ENCODE data around the gene DDX20.

DDX20 gene

DNA sequence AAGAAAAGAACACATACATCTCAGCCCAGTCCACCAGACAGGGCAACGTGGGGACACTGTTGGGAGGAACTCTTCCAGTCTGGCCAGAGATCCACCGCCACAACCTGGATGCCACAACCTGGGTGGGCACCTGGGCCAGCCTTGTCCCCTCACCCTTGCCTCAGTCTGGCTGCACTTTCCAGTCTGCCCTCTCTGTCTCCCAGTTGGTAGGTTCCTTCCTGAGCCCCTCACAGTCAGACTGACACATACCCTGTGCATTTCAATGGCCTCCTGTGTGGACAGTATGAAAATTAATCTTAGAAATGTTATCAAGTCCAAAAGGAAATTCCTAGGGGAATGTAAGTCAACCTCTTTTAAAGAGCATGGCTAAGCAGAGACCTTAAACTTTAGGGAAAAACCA is 49.5 kb downstream of the DDX20 start:
- Histone ChIP-seq H3K27me3 (peaks cover 10% of the 10 kb centered on the region), H3K9me3 (no peaks in the 10 kb centered on the region), H3K4me1 (ENCODE audit: control insufficient read depth in 1 of 2, insufficient read depth in 1 of 2, low read depth in 1 of 2, low read length in 1 of 2) (no peaks in the 10 kb centered on the region), H3K36me3 (no peaks in the 10 kb centered on the region), H3K27ac (no peak overlapping the region), H3K4me3 (ENCODE audit: low read depth in 1 of 2, low read length in 1 of 2) (no peak overlapping the region)
- TF ChIP-seq, protein P1, sequence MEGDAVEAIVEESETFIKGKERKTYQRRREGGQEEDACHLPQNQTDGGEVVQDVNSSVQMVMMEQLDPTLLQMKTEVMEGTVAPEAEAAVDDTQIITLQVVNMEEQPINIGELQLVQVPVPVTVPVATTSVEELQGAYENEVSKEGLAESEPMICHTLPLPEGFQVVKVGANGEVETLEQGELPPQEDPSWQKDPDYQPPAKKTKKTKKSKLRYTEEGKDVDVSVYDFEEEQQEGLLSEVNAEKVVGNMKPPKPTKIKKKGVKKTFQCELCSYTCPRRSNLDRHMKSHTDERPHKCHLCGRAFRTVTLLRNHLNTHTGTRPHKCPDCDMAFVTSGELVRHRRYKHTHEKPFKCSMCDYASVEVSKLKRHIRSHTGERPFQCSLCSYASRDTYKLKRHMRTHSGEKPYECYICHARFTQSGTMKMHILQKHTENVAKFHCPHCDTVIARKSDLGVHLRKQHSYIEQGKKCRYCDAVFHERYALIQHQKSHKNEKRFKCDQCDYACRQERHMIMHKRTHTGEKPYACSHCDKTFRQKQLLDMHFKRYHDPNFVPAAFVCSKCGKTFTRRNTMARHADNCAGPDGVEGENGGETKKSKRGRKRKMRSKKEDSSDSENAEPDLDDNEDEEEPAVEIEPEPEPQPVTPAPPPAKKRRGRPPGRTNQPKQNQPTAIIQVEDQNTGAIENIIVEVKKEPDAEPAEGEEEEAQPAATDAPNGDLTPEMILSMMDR (IDR thresholded peaks at IDR 0.05) = no peak

DNA sequence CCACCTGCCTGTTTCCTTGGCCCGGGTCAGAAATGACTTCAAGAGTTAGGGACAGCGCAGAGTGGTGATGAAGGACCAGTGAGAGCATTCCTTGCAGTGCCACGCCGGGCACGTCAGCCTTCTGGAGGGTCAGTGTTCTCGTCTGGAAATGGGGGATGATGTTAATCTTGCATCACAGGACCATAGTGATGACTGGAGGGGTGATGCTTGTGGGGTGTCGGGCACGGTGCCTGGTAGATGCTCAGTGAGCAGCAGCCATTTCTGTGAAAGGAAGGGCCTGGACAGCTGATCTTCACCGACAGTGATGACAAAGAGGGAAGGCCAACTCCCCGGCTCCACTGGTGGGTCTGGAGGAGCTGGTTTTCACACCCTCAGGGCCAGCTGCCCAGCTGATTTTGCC is 56.2 kb downstream of the DDX20 start:
- Histone ChIP-seq H3K36me3 (no peaks in the 10 kb centered on the region), H3K4me1 (ENCODE audit: control insufficient read depth in 1 of 2, insufficient read depth in 1 of 2, low read depth in 1 of 2, low read length in 1 of 2) (no peaks in the 10 kb centered on the region), H3K4me3 (ENCODE audit: low read depth in 1 of 2, low read length in 1 of 2) (no peak overlapping the region), H3K27me3 (peaks cover 4% of the 10 kb centered on the region), H3K27ac (no peak overlapping the region), H3K9me3 (no peaks in the 10 kb centered on the region)
- TF ChIP-seq, protein P1 (IDR thresholded peaks at IDR 0.05) = no peak

DNA sequence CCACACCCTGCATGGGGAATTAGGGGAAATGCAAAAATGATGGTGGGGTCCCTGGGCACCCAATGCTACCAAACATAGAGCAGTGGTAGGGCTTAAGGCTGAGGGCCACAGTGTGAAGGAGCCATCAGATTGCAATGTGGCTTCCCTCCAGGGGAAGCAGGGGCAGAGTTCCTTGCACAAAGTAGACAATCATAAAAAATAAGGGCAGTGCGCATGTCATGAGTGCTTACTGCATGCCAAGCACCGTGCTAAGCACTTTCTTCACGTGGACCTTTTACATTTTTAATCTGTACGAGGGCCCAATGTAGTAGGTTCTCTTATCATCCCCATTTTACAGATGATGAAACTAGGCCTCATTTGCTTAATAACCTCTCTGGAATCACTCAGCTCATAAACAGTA is 56.6 kb downstream of the DDX20 start:
- TF ChIP-seq, protein P1 (IDR thresholded peaks at IDR 0.05) = no peak
- H3K27me3 ChIP-seq = peaks cover 4% of the 10 kb centered on the region
- H3K4me3 ChIP-seq (ENCODE audit: low read depth in 1 of 2, low read length in 1 of 2) = no peak overlapping the region
- no peaks in the 10 kb centered on the region for H3K4me1 ChIP-seq (ENCODE audit: control insufficient read depth in 1 of 2, insufficient read depth in 1 of 2, low read depth in 1 of 2, low read length in 1 of 2)
- H3K36me3 ChIP-seq = no peaks in the 10 kb centered on the region
- no peak overlapping the region for H3K27ac ChIP-seq
- no peaks in the 10 kb centered on the region for H3K9me3 ChIP-seq

DNA sequence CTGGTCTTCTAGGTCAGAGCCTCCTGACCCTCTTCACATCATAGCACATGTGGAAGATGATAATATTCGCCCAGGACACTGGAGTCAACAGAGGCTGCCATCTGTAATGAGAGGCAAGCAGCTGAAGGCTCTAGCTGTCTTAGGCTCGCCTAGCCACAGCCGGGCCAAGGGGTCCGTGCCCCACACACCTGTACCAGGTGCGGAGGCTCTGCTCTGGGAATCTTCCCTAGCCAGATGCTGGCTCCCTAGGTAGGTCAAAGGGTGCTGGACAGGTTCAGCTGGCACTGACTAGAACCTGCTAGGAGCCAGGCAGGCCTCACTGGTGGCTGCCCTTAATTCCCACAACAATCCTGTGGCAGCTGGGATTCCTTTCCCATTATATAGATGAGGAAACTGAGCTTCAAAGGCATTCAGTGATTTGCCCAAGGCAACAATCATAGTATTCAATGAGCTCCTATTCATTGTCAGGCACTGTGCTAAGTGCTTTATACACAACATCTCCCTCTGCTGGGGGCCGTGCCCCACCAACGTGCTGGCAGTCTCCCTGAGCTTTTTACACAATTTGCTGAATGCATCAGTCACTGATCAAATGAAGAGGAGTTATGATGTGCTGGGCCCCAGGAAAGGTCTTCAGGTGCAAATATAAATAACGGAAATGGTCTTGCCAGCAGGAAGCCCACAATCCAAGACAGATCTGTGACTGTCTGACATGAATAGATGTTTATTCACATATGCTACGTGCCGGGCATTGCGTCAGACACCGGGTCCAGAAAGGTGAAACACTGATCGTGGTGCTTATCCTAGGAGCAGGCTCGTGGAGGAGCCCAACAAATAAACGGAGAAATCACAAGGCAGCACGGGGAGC is 58.0 kb downstream of the DDX20 start:
- Histone ChIP-seq H3K4me3 (ENCODE audit: low read depth in 1 of 2, low read length in 1 of 2) (no peak overlapping the region), H3K27ac (no peak overlapping the region), H3K4me1 (ENCODE audit: control insufficient read depth in 1 of 2, insufficient read depth in 1 of 2, low read depth in 1 of 2, low read length in 1 of 2) (no peaks in the 10 kb centered on the region), H3K27me3 (peaks cover 4% of the 10 kb centered on the region), H3K9me3 (no peaks in the 10 kb centered on the region), H3K36me3 (no peaks in the 10 kb centered on the region)
- TF ChIP-seq, protein P1 (IDR thresholded peaks at IDR 0.05) = no peak

DNA sequence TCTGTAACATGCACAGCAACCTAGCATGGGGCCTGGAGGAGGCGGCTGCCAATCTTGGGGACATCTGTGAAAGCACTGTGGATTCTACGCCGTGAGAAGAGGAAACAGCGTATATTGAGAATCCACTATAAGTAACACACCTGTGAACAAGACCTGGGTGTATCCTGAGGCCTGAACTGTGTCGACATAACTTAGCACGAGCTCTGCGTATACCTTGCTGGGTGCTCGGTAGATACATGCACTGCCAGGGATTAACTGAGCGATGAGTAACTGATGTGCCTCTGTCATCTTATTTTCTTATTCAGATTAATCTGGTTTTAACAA is 58.6 kb downstream of the DDX20 start:
- Histone ChIP-seq H3K4me3 (ENCODE audit: low read depth in 1 of 2, low read length in 1 of 2) (no peak overlapping the region), H3K36me3 (no peaks in the 10 kb centered on the region), H3K9me3 (no peaks in the 10 kb centered on the region), H3K27me3 (peaks cover 4% of the 10 kb centered on the region), H3K27ac (no peak overlapping the region), H3K4me1 (ENCODE audit: control insufficient read depth in 1 of 2, insufficient read depth in 1 of 2, low read depth in 1 of 2, low read length in 1 of 2) (no peaks in the 10 kb centered on the region)
- TF ChIP-seq, protein P1 (IDR thresholded peaks at IDR 0.05) = no peak

Data from neutrophil (primary cell).